SH-SY5Y (cell line): ENCODE measurements around the gene ATL1.

ENCODE experiments used
- GATA2 ChIP-seq: IDR thresholded peaks from 2 replicates; pipeline ENCODE4 v1.6.1; 2011; ENCODE audit warnings: mild to moderate bottlenecking, low read depth, low read length
- GATA3 ChIP-seq: IDR thresholded peaks from 2 replicates; pipeline ENCODE4 v1.6.1; 2011; ENCODE audit warnings: low read depth, mild to moderate bottlenecking, low read length, moderate library complexity

DNA sequence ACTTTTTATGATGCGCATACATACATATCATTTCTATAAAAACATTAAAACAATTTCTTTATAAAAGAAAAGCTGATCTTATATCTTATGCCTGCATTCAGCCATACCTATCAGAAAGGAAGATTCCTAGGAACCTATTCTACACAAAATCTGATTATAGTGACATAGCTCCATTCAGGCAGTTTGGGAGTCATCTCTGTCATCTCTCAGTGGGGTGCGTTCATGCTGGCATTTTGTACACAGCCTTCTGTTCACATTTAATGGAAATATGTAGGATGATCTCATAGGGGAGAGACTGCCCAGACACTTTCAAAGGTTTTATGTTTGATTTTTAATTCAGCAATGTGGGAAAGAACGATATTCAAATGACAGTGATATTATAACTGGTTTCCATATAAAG is 52.9 kb downstream of the ATL1 start:
- TF ChIP-seq GATA3 = no peak
- TF ChIP-seq GATA2 = no peak
